H1 (cell line): Measurements from ENCODE around the gene CLRN1. TPM values are rescaled to one million over a fixed set of nuclear protein-coding genes. Genes with fewer than 3 reads are reported as not detected.

Experiments
- CTCF ChIA-PET: fragments of 300-600 bp; sonication (Branson Sonifier 250); formaldehyde crosslinking; loops from one replicate; lab custom pipeline; 2021; ENCODE audit not compliant: partially characterized antibody; lab: Charles Lee
- POLR2A ChIA-PET: fragments of 300-600 bp; sonication (Branson Sonifier 250); formaldehyde crosslinking; loops from one replicate; lab custom pipeline; 2021; ENCODE audit warnings: inconsistent platforms; ENCODE audit not compliant: partially characterized antibody; lab: Charles Lee
- DNase-seq, 2 experiments: peaks; one replicate each; pipeline versions ENCODE4 v3.0.0 to v3.0.0-alpha.2; 2010 to 2022; ENCODE audit warnings: low spot score in 2 of 2, low read depth in 1 of 2, mixed read lengths in 1 of 2
- FAIRE-seq: peaks from 2 replicates; lab custom pipeline; 2011; peaks lifted over from hg19 to GRCh38; lab: Jason Lieb, UNC
- H2AFZ ChIP-seq: 2 replicates; pipeline ENCODE4 v1.8.1; 2012; ENCODE audit warnings: low read length, inconsistent platforms
- H2AK5ac ChIP-seq: 2 replicates; pipeline ENCODE4 v1.6.1; 2013; ENCODE audit warnings: low read depth, low read length
- H2BK120ac ChIP-seq: replicated peaks from 2 replicates; pipeline ENCODE3; 2013; ENCODE audit warnings: low read depth, low read length, inconsistent platforms
- H2BK12ac ChIP-seq: 2 replicates; pipeline ENCODE4 v1.6.1; 2013; ENCODE audit warnings: low read depth, low read length
- H2BK15ac ChIP-seq: 2 replicates; pipeline ENCODE4 v1.6.1; 2013; ENCODE audit warnings: low read length
- H2BK20ac ChIP-seq: 2 replicates; pipeline ENCODE4 v1.6.1; 2013; ENCODE audit warnings: low read length
- H2BK5ac ChIP-seq: 2 replicates; pipeline ENCODE4 v1.6.1; 2013; ENCODE audit warnings: low read depth, low read length
- H3K14ac ChIP-seq: 2 replicates; pipeline ENCODE4 v1.6.1; 2013; ENCODE audit warnings: inconsistent platforms; ENCODE audit not compliant: insufficient read length
- H3K18ac ChIP-seq: 2 replicates; pipeline ENCODE4 v1.6.1; 2013; ENCODE audit warnings: low read length; ENCODE audit errors: extremely low read depth
- H3K23ac ChIP-seq: 2 replicates; pipeline ENCODE4 v1.6.1; 2013; ENCODE audit warnings: inconsistent platforms; ENCODE audit not compliant: insufficient read length
- H3K23me2 ChIP-seq: 2 replicates; pipeline ENCODE4 v1.6.1; 2013; ENCODE audit warnings: low read depth, low read length
- H3K27ac ChIP-seq: 2 replicates; pipeline ENCODE4 v1.6.1; 2011; ENCODE audit warnings: low read depth, low read length, inconsistent platforms
- H3K27me3 ChIP-seq, 4 experiments: replicated peaks in 1 of 4; 1 replicate in 1 of 4; 2 replicates in 3 of 4; pipeline versions ENCODE4 v1.6.1 to v1.8.1; 2011 to 2013; ENCODE audit warnings: low read length in 3 of 4, mild to moderate bottlenecking in 3 of 4, inconsistent platforms in 2 of 4, mixed read lengths in 2 of 4, moderate library complexity in 1 of 4; ENCODE audit not compliant: control insufficient read depth in 3 of 4, insufficient read depth in 3 of 4; ENCODE audit errors: extremely low read depth in 1 of 4
- H3K36me3 ChIP-seq, 4 experiments: 2 replicates each; pipeline versions ENCODE4 v1.6.1 to v1.8.1; 2011 to 2013; ENCODE audit warnings: mild to moderate bottlenecking in 4 of 4, low read length in 3 of 4, moderate library complexity in 2 of 4, control low read depth in 1 of 4, inconsistent platforms in 1 of 4; ENCODE audit not compliant: insufficient read depth in 4 of 4, control insufficient read depth in 2 of 4
- H3K4ac ChIP-seq: replicated peaks from 2 replicates; pipeline ENCODE3; 2013; ENCODE audit warnings: low read length, low read depth, mixed read lengths, inconsistent platforms; ENCODE audit not compliant: insufficient read length
- H3K4me1 ChIP-seq, 4 experiments: replicated peaks in 1 of 4; 1 replicate in 1 of 4; 2 replicates in 3 of 4; pipeline versions ENCODE4 v1.6.1 to v1.8.1; 2011 to 2013; ENCODE audit warnings: low read length in 3 of 4, inconsistent platforms in 2 of 4, mixed read lengths in 1 of 4; ENCODE audit not compliant: insufficient read depth in 4 of 4, control insufficient read depth in 3 of 4
- H3K4me2 ChIP-seq, 2 experiments: 2 replicates each; pipeline versions ENCODE4 v1.6.1 to v1.8.1; 2011 to 2013; ENCODE audit warnings: low read depth in 2 of 2, low read length in 2 of 2, control low read depth in 1 of 2, inconsistent platforms in 1 of 2, mild to moderate bottlenecking in 1 of 2; ENCODE audit not compliant: insufficient read depth in 1 of 2
- H3K4me3 ChIP-seq, 4 experiments: fragments of 200-600, 300-600 bp in 1 of 4; sonication (generic), shearing (Covaris generic), sonication (Bioruptor Twin) in 1 of 4; 2 replicates each; pipeline versions ENCODE4 v1.5.1 to v1.8.1; 2011 to 2016; ENCODE audit warnings: low read length in 4 of 4, low read depth in 3 of 4, control low read depth in 2 of 4, inconsistent platforms in 2 of 4, mild to moderate bottlenecking in 2 of 4, mixed read lengths in 1 of 4, moderate library complexity in 1 of 4; ENCODE audit not compliant: insufficient read depth in 2 of 4; ENCODE audit errors: extremely low read depth in 1 of 4
- H3K56ac ChIP-seq: replicated peaks from 2 replicates; pipeline ENCODE3; 2013; ENCODE audit warnings: low read depth, mild to moderate bottlenecking, mixed read lengths, low read length, inconsistent platforms; ENCODE audit not compliant: insufficient read length
- H3K79me1 ChIP-seq: 2 replicates; pipeline ENCODE4 v1.6.1; 2013; ENCODE audit warnings: low read depth, low read length, control low read depth
- H3K79me2 ChIP-seq, 2 experiments: 2 replicates each; pipeline versions ENCODE4 v1.6.1 to v1.8.1; 2012 to 2013; ENCODE audit warnings: low read length in 2 of 2, mild to moderate bottlenecking in 2 of 2, inconsistent platforms in 1 of 2; ENCODE audit not compliant: insufficient read depth in 2 of 2, control insufficient read depth in 1 of 2
- H3K9ac ChIP-seq, 4 experiments: replicated peaks in 1 of 4; 1 replicate in 1 of 4; 2 replicates in 3 of 4; pipeline versions ENCODE4 v1.6.1 to v1.8.1; 2011 to 2013; ENCODE audit warnings: low read depth in 3 of 4, low read length in 3 of 4, control low read depth in 2 of 4, mild to moderate bottlenecking in 2 of 4, moderate library complexity in 2 of 4, inconsistent platforms in 1 of 4; ENCODE audit errors: extremely low read depth in 1 of 4
- H3K9me3 ChIP-seq, 2 experiments: 2 replicates each; pipeline versions ENCODE4 v1.6.1 to v1.8.1; 2012 to 2013; ENCODE audit warnings: mild to moderate bottlenecking in 2 of 2, moderate library complexity in 2 of 2, control low read depth in 1 of 2, inconsistent platforms in 1 of 2, low read depth in 1 of 2, low read length in 1 of 2, mixed read lengths in 1 of 2; ENCODE audit not compliant: insufficient read depth in 2 of 2
- H4K20me1 ChIP-seq, 2 experiments: replicated peaks in 1 of 2; 2 replicates each; pipeline versions ENCODE3 to v1.8.1; 2011 to 2013; ENCODE audit warnings: inconsistent platforms in 2 of 2, low read length in 2 of 2, mild to moderate bottlenecking in 1 of 2; ENCODE audit not compliant: insufficient read depth in 2 of 2, control insufficient read depth in 1 of 2
- H4K5ac ChIP-seq: 2 replicates; pipeline ENCODE4 v1.6.1; 2013; ENCODE audit warnings: low read length, low read depth, mixed read lengths, inconsistent platforms; ENCODE audit not compliant: insufficient read length
- H4K8ac ChIP-seq: 2 replicates; pipeline ENCODE4 v1.8.0; 2013; ENCODE audit warnings: mild to moderate bottlenecking, moderate library complexity, low read length, inconsistent platforms; ENCODE audit not compliant: insufficient read depth; ENCODE audit errors: extremely low read depth
- H4K91ac ChIP-seq: replicated peaks from 2 replicates; pipeline ENCODE3; 2013; ENCODE audit warnings: low read length, mixed read lengths, inconsistent platforms; ENCODE audit not compliant: insufficient read length
- CBX8 ChIP-seq: fragments of 300-800, 300-1000 bp; sonication (generic); IDR thresholded peaks from 2 replicates; pipeline ENCODE4 v1.7.1; 2016; ENCODE audit warnings: low read depth, low read length, borderline replicate concordance
- RBBP5 ChIP-seq: IDR thresholded peaks from 2 replicates; pipeline ENCODE4 v1.7.1; 2012; ENCODE audit warnings: low read depth, mild to moderate bottlenecking, inconsistent platforms, low read length, moderate library complexity, borderline replicate concordance
- TEAD4 ChIP-seq: IDR thresholded peaks from 2 replicates; pipeline ENCODE4 v1.6.1; 2012; ENCODE audit warnings: low read depth, low read length, inconsistent platforms, mixed read lengths
- polyA plus RNA-seq, 7 experiments: library from polyadenylated mRNA; depleted of rRNA in 3 of 7; stranded (reverse) in 5 of 7; unstranded in 2 of 7; fragments of >200 nt in 5 of 7; fragments of 200-250 nt in 2 of 7; gene quantifications; 1 replicate in 5 of 7; 2 replicates in 1 of 7; 4 replicates in 1 of 7; pipeline versions ENCODE4 v1.2.1 to v1.2.3, GENCODE V29; 2011 to 2013; ENCODE audit warnings: missing spikeins in 2 of 7, mixed read lengths in 2 of 7
- total RNA-seq: library from RNA; stranded (reverse); fragmentation: NEBNext Ultra II Directional; extraction: Animal tissue kit (Norgen Biotek cat#: 25700); gene quantifications from 2 replicates; pipeline ENCODE4 v1.2.1, GENCODE V29; 2021

Gene CLRN1
- total and polyA plus RNA-seq, 2 of the 8 experiments (the other 6 are each of a cell fraction or from before 2014, with no cell fraction given), result 0.20 to 0.35 TPM

DNA sequence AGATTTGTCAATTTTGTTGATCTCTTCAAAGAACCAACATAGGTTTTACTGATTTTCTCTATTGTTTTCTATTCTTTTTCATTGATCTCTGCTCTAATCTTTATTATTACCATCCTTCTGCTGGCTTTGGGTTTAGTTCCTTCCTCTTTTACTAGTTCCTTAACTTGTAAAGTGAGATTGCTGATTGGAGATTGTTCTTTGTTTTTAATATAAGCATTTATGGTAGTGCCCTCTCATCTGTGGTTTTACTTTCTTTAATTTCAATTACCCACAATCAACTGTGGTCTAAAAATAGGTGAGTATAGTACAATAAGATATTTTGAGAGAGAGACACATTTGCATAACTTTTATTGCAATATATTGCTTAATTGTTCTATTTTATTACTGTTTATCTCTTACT is 13.2 kb upstream of the CLRN1 start:
- Histone ChIP-seq H3K36me3 (no peaks in the 10 kb centered on the region), H3K18ac (no peak overlapping the region), H2BK12ac (no peak overlapping the region), H2AK5ac (no peak overlapping the region), H4K91ac (no peak overlapping the region), H3K4ac (no peak overlapping the region), H3K4me1 (peaks cover 0 to 7% (median 0%) of the 10 kb centered on the region in 4 experiments; a peak in 2 of 7 replicates), H3K27ac (no peak overlapping the region), H3K14ac (no peak overlapping the region), H2BK5ac (no peak overlapping the region), H2BK15ac (no peak overlapping the region), H3K23me2 (no peaks in the 10 kb centered on the region), H2BK120ac (no peak overlapping the region), H2AFZ (no peak overlapping the region), H3K23ac (no peak overlapping the region), H4K20me1 (no peaks in the 10 kb centered on the region), H3K4me3 (no peak overlapping the region), H3K27me3 (no peaks in the 10 kb centered on the region), H2BK20ac (no peak overlapping the region), H4K5ac (no peak overlapping the region), H3K4me2 (no peak overlapping the region), H3K9me3 (no peaks in the 10 kb centered on the region), H3K56ac (no peak overlapping the region), H3K9ac (no peak overlapping the region), H4K8ac (no peak overlapping the region), H3K79me2 (no peaks in the 10 kb centered on the region), H3K79me1 (no peaks in the 10 kb centered on the region)
- POLR2A ChIA-PET, result no interaction called here
- no peak for FAIRE-seq
- DNase-seq, result no peak
- TF ChIP-seq TEAD4, result no peak
- no peak for TF ChIP-seq CBX8
- TF ChIP-seq RBBP5, result no peak
- CTCF ChIA-PET, result no interaction called here
